Measurements from ENCODE around the gene ANXA3.

ANXA3 gene

GRCh38 chr4:78606035-78606434 lies 54.5 kb downstream of the ANXA3 start:
- peaks cover 0 to 3% (median 0%) of the 10 kb centered on the region in 5 donors for H3K27me3 ChIP-seq (ENCODE audit: control insufficient read depth in 5 of 5, insufficient read depth in 4 of 5, low read length in 5 of 5)
- H3K9ac ChIP-seq (ENCODE audit: low read length in 5 of 5) = no peak overlapping the region
- H3K27ac ChIP-seq (ENCODE audit: low read depth, low read length) = no peak overlapping the region
- H3K9me3 ChIP-seq (ENCODE audit: control insufficient read depth in 5 of 5, low read length in 5 of 5) = no peaks in the 10 kb centered on the region
- no peaks in the 10 kb centered on the region for H3K4me1 ChIP-seq (ENCODE audit: control insufficient read depth in 5 of 5, insufficient read depth in 5 of 5, low read length in 5 of 5)
- no peak overlapping the region for H3K4me3 ChIP-seq (ENCODE audit: low read depth in 1 of 5, low read length in 5 of 5)
- H3K36me3 ChIP-seq (ENCODE audit: control insufficient read depth in 5 of 5, insufficient read depth in 5 of 5, low read length in 5 of 5) = peaks cover 0 to 30% (median 3%) of the 10 kb centered on the region in 5 donors

GRCh38 chr4:78606530-78607095 lies 55.0 kb downstream of the ANXA3 start:
- no peaks in the 10 kb centered on the region for H3K9me3 ChIP-seq (ENCODE audit: control insufficient read depth in 5 of 5, low read length in 5 of 5)
- H3K9ac ChIP-seq (ENCODE audit: low read length in 5 of 5) = no peak overlapping the region
- H3K27ac ChIP-seq (ENCODE audit: low read depth, low read length) = no peak overlapping the region
- H3K36me3 ChIP-seq (ENCODE audit: control insufficient read depth in 5 of 5, insufficient read depth in 5 of 5, low read length in 5 of 5) = peaks cover 0 to 30% (median 3%) of the 10 kb centered on the region in 5 donors
- H3K27me3 ChIP-seq (ENCODE audit: control insufficient read depth in 5 of 5, insufficient read depth in 4 of 5, low read length in 5 of 5) = peaks cover 0 to 3% (median 0%) of the 10 kb centered on the region in 5 donors
- H3K4me1 ChIP-seq (ENCODE audit: control insufficient read depth in 5 of 5, insufficient read depth in 5 of 5, low read length in 5 of 5) = no peaks in the 10 kb centered on the region
- no peak overlapping the region for H3K4me3 ChIP-seq (ENCODE audit: low read depth in 1 of 5, low read length in 5 of 5)

- Histone ChIP-seq H3K27ac (ENCODE audit: low read depth, low read length) (no peak overlapping the region), H3K9me3 (ENCODE audit: control insufficient read depth in 5 of 5, low read length in 5 of 5) (no peaks in the 10 kb centered on the region), H3K27me3 (ENCODE audit: control insufficient read depth in 5 of 5, insufficient read depth in 4 of 5, low read length in 5 of 5) (peaks cover 0 to 3% (median 0%) of the 10 kb centered on the region in 5 donors), H3K4me3 (ENCODE audit: low read depth in 1 of 5, low read length in 5 of 5) (no peak overlapping the region), H3K9ac (ENCODE audit: low read length in 5 of 5) (no peak overlapping the region), H3K4me1 (ENCODE audit: control insufficient read depth in 5 of 5, insufficient read depth in 5 of 5, low read length in 5 of 5) (peaks cover 0 to 2% (median 0%) of the 10 kb centered on the region in 5 donors), H3K36me3 (ENCODE audit: control insufficient read depth in 5 of 5, insufficient read depth in 5 of 5, low read length in 5 of 5) (peaks cover 0 to 16% (median 0%) of the 10 kb centered on the region in 5 donors)
Measured at GRCh38 chr4:78608684-78609083, 57.1 kb downstream of the ANXA3 start.

GRCh38 chr4:78609580-78609979 lies 58.0 kb downstream of the ANXA3 start:
- H3K27me3 ChIP-seq (ENCODE audit: control insufficient read depth in 5 of 5, insufficient read depth in 4 of 5, low read length in 5 of 5) = peaks cover 0 to 3% (median 0%) of the 10 kb centered on the region in 5 donors
- H3K4me3 ChIP-seq (ENCODE audit: low read depth in 1 of 5, low read length in 5 of 5) = no peak overlapping the region
- peaks cover 0 to 13% (median 0%) of the 10 kb centered on the region in 5 donors for H3K36me3 ChIP-seq (ENCODE audit: control insufficient read depth in 5 of 5, insufficient read depth in 5 of 5, low read length in 5 of 5)
- H3K9ac ChIP-seq (ENCODE audit: low read length in 5 of 5) = no peak overlapping the region
- peaks cover 0 to 2% (median 0%) of the 10 kb centered on the region in 5 donors for H3K4me1 ChIP-seq (ENCODE audit: control insufficient read depth in 5 of 5, insufficient read depth in 5 of 5, low read length in 5 of 5)
- H3K9me3 ChIP-seq (ENCODE audit: control insufficient read depth in 5 of 5, low read length in 5 of 5) = no peaks in the 10 kb centered on the region
- H3K27ac ChIP-seq (ENCODE audit: low read depth, low read length) = no peak overlapping the region

- H3K4me1 ChIP-seq (ENCODE audit: control insufficient read depth in 5 of 5, insufficient read depth in 5 of 5, low read length in 5 of 5) = peaks cover 0 to 2% (median 0%) of the 10 kb centered on the region in 5 donors
- H3K27me3 ChIP-seq (ENCODE audit: control insufficient read depth in 5 of 5, insufficient read depth in 4 of 5, low read length in 5 of 5) = peaks cover 0 to 3% (median 0%) of the 10 kb centered on the region in 5 donors
Measured at GRCh38 chr4:78610546-78611214, 59.1 kb downstream of the ANXA3 start.

GRCh38 chr4:78611215-78611558 lies 59.6 kb downstream of the ANXA3 start:
- Histone ChIP-seq H3K27ac (ENCODE audit: low read depth, low read length) (no peak overlapping the region), H3K9me3 (ENCODE audit: control insufficient read depth in 5 of 5, low read length in 5 of 5) (no peaks in the 10 kb centered on the region), H3K4me1 (ENCODE audit: control insufficient read depth in 5 of 5, insufficient read depth in 5 of 5, low read length in 5 of 5) (peaks cover 0 to 2% (median 0%) of the 10 kb centered on the region in 5 donors)

More at GRCh38 chr4:78610546-78611214, 59.1 kb downstream of the ANXA3 start:
- Histone ChIP-seq H3K9me3 (ENCODE audit: control insufficient read depth in 5 of 5, low read length in 5 of 5) (no peaks in the 10 kb centered on the region), H3K36me3 (ENCODE audit: control insufficient read depth in 5 of 5, insufficient read depth in 5 of 5, low read length in 5 of 5) (peaks cover 0 to 10% (median 0%) of the 10 kb centered on the region in 5 donors), H3K9ac (ENCODE audit: low read length in 5 of 5) (no peak overlapping the region), H3K27ac (ENCODE audit: low read depth, low read length) (no peak overlapping the region), H3K4me3 (ENCODE audit: low read depth in 1 of 5, low read length in 5 of 5) (no peak overlapping the region)

GRCh38 chr4:78612398-78613178 lies 61.0 kb downstream of the ANXA3 start:
- H3K9me3 ChIP-seq (ENCODE audit: control insufficient read depth in 5 of 5, low read length in 5 of 5) = no peaks in the 10 kb centered on the region
- peaks cover 0 to 2% (median 0%) of the 10 kb centered on the region in 5 donors for H3K4me1 ChIP-seq (ENCODE audit: control insufficient read depth in 5 of 5, insufficient read depth in 5 of 5, low read length in 5 of 5)
- no peak overlapping the region for H3K4me3 ChIP-seq (ENCODE audit: low read depth in 1 of 5, low read length in 5 of 5)
- no peak overlapping the region for H3K9ac ChIP-seq (ENCODE audit: low read length in 5 of 5)
- no peaks in the 10 kb centered on the region for H3K36me3 ChIP-seq (ENCODE audit: control insufficient read depth in 5 of 5, insufficient read depth in 5 of 5, low read length in 5 of 5)
- no peaks in the 10 kb centered on the region for H3K27me3 ChIP-seq (ENCODE audit: control insufficient read depth in 5 of 5, insufficient read depth in 4 of 5, low read length in 5 of 5)
- H3K27ac ChIP-seq (ENCODE audit: low read depth, low read length) = no peak overlapping the region

More at GRCh38 chr4:78611215-78611558, 59.6 kb downstream of the ANXA3 start:
- no peak overlapping the region for H3K4me3 ChIP-seq (ENCODE audit: low read depth in 1 of 5, low read length in 5 of 5)
- H3K9ac ChIP-seq (ENCODE audit: low read length in 5 of 5) = no peak overlapping the region
- no peaks in the 10 kb centered on the region for H3K27me3 ChIP-seq (ENCODE audit: control insufficient read depth in 5 of 5, insufficient read depth in 4 of 5, low read length in 5 of 5)
- peaks cover 0 to 6% (median 0%) of the 10 kb centered on the region in 5 donors for H3K36me3 ChIP-seq (ENCODE audit: control insufficient read depth in 5 of 5, insufficient read depth in 5 of 5, low read length in 5 of 5)

GRCh38 chr4:78613522-78614321 lies 62.2 kb downstream of the ANXA3 start:
- Histone ChIP-seq H3K9me3 (ENCODE audit: control insufficient read depth in 5 of 5, low read length in 5 of 5) (no peaks in the 10 kb centered on the region), H3K36me3 (ENCODE audit: control insufficient read depth in 5 of 5, insufficient read depth in 5 of 5, low read length in 5 of 5) (no peaks in the 10 kb centered on the region), H3K27me3 (ENCODE audit: control insufficient read depth in 5 of 5, insufficient read depth in 4 of 5, low read length in 5 of 5) (no peaks in the 10 kb centered on the region), H3K4me1 (ENCODE audit: control insufficient read depth in 5 of 5, insufficient read depth in 5 of 5, low read length in 5 of 5) (peaks cover 0 to 2% (median 0%) of the 10 kb centered on the region in 5 donors), H3K9ac (ENCODE audit: low read length in 5 of 5) (no peak overlapping the region), H3K27ac (ENCODE audit: low read depth, low read length) (no peak overlapping the region), H3K4me3 (ENCODE audit: low read depth in 1 of 5, low read length in 5 of 5) (no peak overlapping the region)

- no peaks in the 10 kb centered on the region for H3K27me3 ChIP-seq (ENCODE audit: control insufficient read depth in 5 of 5, insufficient read depth in 4 of 5, low read length in 5 of 5)
- no peak overlapping the region for H3K4me3 ChIP-seq (ENCODE audit: low read depth in 1 of 5, low read length in 5 of 5)
- H3K36me3 ChIP-seq (ENCODE audit: control insufficient read depth in 5 of 5, insufficient read depth in 5 of 5, low read length in 5 of 5) = no peaks in the 10 kb centered on the region
Measured at GRCh38 chr4:78616046-78616498, 64.5 kb downstream of the ANXA3 start.

More at GRCh38 chr4:78616046-78616498, 64.5 kb downstream of the ANXA3 start:
- Histone ChIP-seq H3K9me3 (ENCODE audit: control insufficient read depth in 5 of 5, low read length in 5 of 5) (no peaks in the 10 kb centered on the region), H3K4me1 (ENCODE audit: control insufficient read depth in 5 of 5, insufficient read depth in 5 of 5, low read length in 5 of 5) (peaks cover 0 to 2% (median 0%) of the 10 kb centered on the region in 5 donors), H3K27ac (ENCODE audit: low read depth, low read length) (no peak overlapping the region), H3K9ac (ENCODE audit: low read length in 5 of 5) (no peak overlapping the region)
